ENCODE measurements around the gene TCEA3.

The TCEA3 gene

GRCh38 chr1:23422241-23422877, 2.2 kb downstream of the TCEA3 start:
- no peaks in the 10 kb centered on the region for H3K36me3 ChIP-seq (replicated peaks; ENCODE audit: insufficient read depth, low read length)
- TF ChIP-seq CTCF (IDR thresholded peaks at IDR 0.05; ENCODE audit: low read length) = no peak
- TF ChIP-seq EZH2 (optimal IDR thresholded peaks at IDR 0.05; ENCODE audit: low read depth, low read length) = no peak
- TF ChIP-seq EZH2phosphoT487 (IDR thresholded peaks at IDR 0.05; ENCODE audit: low read length) = no peak
- no peak overlapping the region for H3K27ac ChIP-seq (ENCODE audit: low read length)
- no peaks in the 10 kb centered on the region for H3K9me2 ChIP-seq (replicated peaks; ENCODE audit: insufficient read depth, low read length)
- no peak for DNase-seq
- peaks cover 36% of the 10 kb centered on the region for H3K27me3 ChIP-seq (replicated peaks; ENCODE audit: insufficient read depth, low read length)
- H2AFZ ChIP-seq (ENCODE audit: low read length) = no peak overlapping the region
- H3F3A ChIP-seq (ENCODE audit: insufficient read depth, low read length) = no peaks in the 10 kb centered on the region
- no peaks in the 10 kb centered on the region for H4K20me1 ChIP-seq (ENCODE audit: insufficient read depth, low read length)
- H3K4me2 ChIP-seq (ENCODE audit: low read depth, low read length) = no peak overlapping the region
- no peaks in the 10 kb centered on the region for H3K79me2 ChIP-seq (ENCODE audit: low read length)
- H3K4me1 ChIP-seq (ENCODE audit: low read length) = no peaks in the 10 kb centered on the region
- H3K4me3 ChIP-seq (ENCODE audit: low read length) = no peak overlapping the region
- no peak overlapping the region for H3K9ac ChIP-seq (ENCODE audit: low read length)
- no peaks in the 10 kb centered on the region for H3K9me3 ChIP-seq (replicated peaks; ENCODE audit: insufficient read depth, low read length)

GRCh38 chr1:23421753-23422240, 2.8 kb downstream of the TCEA3 start:
- Histone ChIP-seq H3K4me3 (ENCODE audit: low read length) (no peak overlapping the region), H3K9ac (ENCODE audit: low read length) (no peak overlapping the region), H3K9me2 (replicated peaks; ENCODE audit: insufficient read depth, low read length) (no peaks in the 10 kb centered on the region), H3K9me3 (replicated peaks; ENCODE audit: insufficient read depth, low read length) (no peaks in the 10 kb centered on the region), H3F3A (ENCODE audit: insufficient read depth, low read length) (no peaks in the 10 kb centered on the region), H3K27me3 (replicated peaks; ENCODE audit: insufficient read depth, low read length) (peaks cover 35% of the 10 kb centered on the region), H2AFZ (ENCODE audit: low read length) (no peak overlapping the region), H3K4me2 (ENCODE audit: low read depth, low read length) (no peak overlapping the region), H3K4me1 (ENCODE audit: low read length) (no peaks in the 10 kb centered on the region), H3K79me2 (ENCODE audit: low read length) (no peaks in the 10 kb centered on the region), H3K36me3 (replicated peaks; ENCODE audit: insufficient read depth, low read length) (no peaks in the 10 kb centered on the region), H4K20me1 (ENCODE audit: insufficient read depth, low read length) (no peaks in the 10 kb centered on the region), H3K27ac (ENCODE audit: low read length) (no peak overlapping the region)
- TF ChIP-seq EZH2 (optimal IDR thresholded peaks at IDR 0.05; ENCODE audit: low read depth, low read length) (no peak), EZH2phosphoT487 (IDR thresholded peaks at IDR 0.05; ENCODE audit: low read length) (no peak), CTCF (IDR thresholded peaks at IDR 0.05; ENCODE audit: low read length) (no peak)
- no peak for DNase-seq

- no peaks in the 10 kb centered on the region for H3K4me1 ChIP-seq (ENCODE audit: low read length)
- peaks cover 30% of the 10 kb centered on the region for H3K27me3 ChIP-seq (replicated peaks; ENCODE audit: insufficient read depth, low read length)
- no peaks in the 10 kb centered on the region for H3K9me3 ChIP-seq (replicated peaks; ENCODE audit: insufficient read depth, low read length)
- no peak overlapping the region for H3K4me2 ChIP-seq (ENCODE audit: low read depth, low read length)
- no peaks in the 10 kb centered on the region for H3K9me2 ChIP-seq (replicated peaks; ENCODE audit: insufficient read depth, low read length)
- no peak for TF ChIP-seq CTCF (IDR thresholded peaks at IDR 0.05; ENCODE audit: low read length)
- no peak for TF ChIP-seq EZH2phosphoT487 (IDR thresholded peaks at IDR 0.05; ENCODE audit: low read length)
- TF ChIP-seq EZH2 (optimal IDR thresholded peaks at IDR 0.05; ENCODE audit: low read depth, low read length) = no peak
- no peak overlapping the region for H3K27ac ChIP-seq (ENCODE audit: low read length)
- H3K9ac ChIP-seq (ENCODE audit: low read length) = no peak overlapping the region
- H3K36me3 ChIP-seq (replicated peaks; ENCODE audit: insufficient read depth, low read length) = no peaks in the 10 kb centered on the region
- no peaks in the 10 kb centered on the region for H3F3A ChIP-seq (ENCODE audit: insufficient read depth, low read length)
- H3K79me2 ChIP-seq (ENCODE audit: low read length) = no peaks in the 10 kb centered on the region
- H3K4me3 ChIP-seq (ENCODE audit: low read length) = no peak overlapping the region
- no peaks in the 10 kb centered on the region for H4K20me1 ChIP-seq (ENCODE audit: insufficient read depth, low read length)
- no peak overlapping the region for H2AFZ ChIP-seq (ENCODE audit: low read length)
- no peak for DNase-seq
These were observed 3.2 kb downstream of the TCEA3 start for GRCh38 chr1:23421343-23421742.
